Activated naive CD8-positive, alpha-beta T cell treated with anti-CD3 and anti-CD28 coated beads, Interleukin-2, amount 50 U/mL, for 24 hours (primary cell): Measurements from ENCODE around the gene TMEM8B.

Source experiments
- ATAC-seq: fragments of 150-1000 bp; cut with Tn5 transposase; one replicate; pipeline ENCODE4 v1.10.0; 2021
- DNase-seq: peaks from one replicate; pipeline ENCODE4 v3.0.0; 2021
- H3K27ac Mint-ChIP-seq: one replicate; pipeline ENCODE4 v1.8.0; 2021; ENCODE audit warnings: mild to moderate bottlenecking, mixed read lengths
- H3K27me3 Mint-ChIP-seq: one replicate; pipeline ENCODE4 v1.8.0; 2021; ENCODE audit warnings: mixed read lengths
- H3K36me3 Mint-ChIP-seq: one replicate; pipeline ENCODE4 v1.8.0; 2021; ENCODE audit warnings: low read depth, mixed read lengths
- H3K4me1 Mint-ChIP-seq: one replicate; pipeline ENCODE4 v1.8.0; 2021; ENCODE audit warnings: mixed read lengths
- H3K4me3 Mint-ChIP-seq: one replicate; pipeline ENCODE4 v1.8.0; 2021; ENCODE audit warnings: mild to moderate bottlenecking, moderate library complexity, mixed read lengths
- H3K9me3 Mint-ChIP-seq: one replicate; pipeline ENCODE4 v1.8.0; 2021; ENCODE audit warnings: mixed read lengths

The TMEM8B gene

DNA sequence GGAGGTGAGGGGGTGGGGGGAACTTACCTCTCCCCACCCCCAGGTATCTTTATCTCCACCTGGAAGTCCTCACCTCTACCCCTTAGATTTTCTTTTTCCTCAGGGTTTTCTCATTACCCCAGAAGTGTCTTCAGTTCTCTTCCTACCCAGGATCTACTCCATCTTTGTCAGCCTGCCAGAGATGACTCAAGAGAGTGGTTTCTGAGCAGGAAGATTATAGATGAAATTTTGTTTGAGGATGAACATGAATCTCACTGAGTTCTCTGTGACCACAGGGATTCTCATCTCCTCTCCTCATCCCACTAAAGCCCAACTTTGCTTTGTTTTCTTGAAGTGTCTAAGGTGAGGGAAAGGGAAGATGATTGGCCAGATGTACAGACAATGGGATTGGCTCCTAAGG is 9.0 kb upstream of the TMEM8B start:
- H3K36me3 Mint-ChIP-seq = no peaks in the 10 kb centered on the region
- H3K27me3 Mint-ChIP-seq = no peaks in the 10 kb centered on the region
- no peaks in the 10 kb centered on the region for H3K9me3 Mint-ChIP-seq
- peaks cover 5% of the 10 kb centered on the region for H3K4me1 Mint-ChIP-seq
- ATAC-seq = no peak
- H3K4me3 Mint-ChIP-seq = no peak overlapping the region
- H3K27ac Mint-ChIP-seq = no peak overlapping the region
- DNase-seq = no peak

DNA sequence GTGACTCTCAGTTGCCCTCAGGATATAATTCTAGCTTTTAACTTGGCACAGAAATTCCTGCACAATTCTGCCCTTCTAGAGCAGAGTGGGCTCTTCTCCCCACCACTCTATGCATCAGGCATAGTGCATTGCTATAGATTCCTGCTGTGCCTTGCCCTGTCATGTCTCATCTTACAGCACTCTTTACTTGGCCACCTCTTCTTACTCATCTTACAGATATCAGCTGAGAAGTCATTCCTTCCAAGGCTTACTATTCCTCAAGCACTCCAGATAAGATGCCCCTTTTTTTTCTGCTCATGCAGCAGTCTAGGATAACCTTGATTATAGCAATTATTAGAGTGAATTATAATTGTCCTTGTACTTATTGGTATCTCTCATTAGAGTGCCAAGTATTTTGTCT is 6.1 kb upstream of the TMEM8B start:
- ATAC-seq (no peak), DNase-seq (no peak)
- H3K4me1 Mint-ChIP-seq = peaks cover 3% of the 10 kb centered on the region
- no peak overlapping the region for H3K27ac Mint-ChIP-seq
- no peaks in the 10 kb centered on the region for H3K9me3 Mint-ChIP-seq
- H3K4me3 Mint-ChIP-seq = no peak overlapping the region
- no peaks in the 10 kb centered on the region for H3K36me3 Mint-ChIP-seq
- peaks cover 2% of the 10 kb centered on the region for H3K27me3 Mint-ChIP-seq

DNA sequence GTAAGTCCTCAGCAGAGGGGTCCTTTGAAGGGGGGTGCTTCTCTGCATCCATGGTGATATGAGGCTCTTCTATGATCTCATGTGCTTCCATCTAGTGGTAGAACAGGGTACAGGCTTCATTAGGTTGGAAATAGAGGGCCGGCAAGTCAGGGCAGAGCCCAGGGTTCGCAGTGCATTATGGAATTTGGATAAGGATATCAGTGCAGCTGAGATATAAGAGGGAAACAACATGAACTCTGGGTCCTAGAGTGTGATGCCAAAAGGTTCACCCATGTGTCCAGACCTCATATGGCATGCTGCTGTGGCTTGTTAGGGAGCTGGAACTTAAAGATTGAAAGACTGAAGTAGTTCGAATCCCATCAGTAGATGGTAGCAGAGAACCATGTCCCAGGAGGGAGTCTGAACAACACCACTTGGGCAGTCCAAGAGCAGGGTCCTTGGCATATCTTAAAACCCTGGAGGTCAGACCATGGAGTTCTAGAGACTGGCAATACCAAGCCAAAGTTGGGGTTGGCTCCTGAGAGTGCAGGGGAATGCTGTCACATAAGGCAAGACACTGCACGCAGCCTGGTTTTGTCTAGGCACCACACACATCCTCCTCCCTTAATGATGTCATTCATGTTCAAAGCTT is 2.8 kb upstream of the TMEM8B start:
- H3K36me3 Mint-ChIP-seq = no peaks in the 10 kb centered on the region
- ATAC-seq = peak; percentile 57
- peaks cover 17% of the 10 kb centered on the region for H3K4me1 Mint-ChIP-seq
- peaks cover 2% of the 10 kb centered on the region for H3K27me3 Mint-ChIP-seq
- no peak for DNase-seq
- H3K27ac Mint-ChIP-seq = no peak overlapping the region
- no peak overlapping the region for H3K4me3 Mint-ChIP-seq
- no peaks in the 10 kb centered on the region for H3K9me3 Mint-ChIP-seq

DNA sequence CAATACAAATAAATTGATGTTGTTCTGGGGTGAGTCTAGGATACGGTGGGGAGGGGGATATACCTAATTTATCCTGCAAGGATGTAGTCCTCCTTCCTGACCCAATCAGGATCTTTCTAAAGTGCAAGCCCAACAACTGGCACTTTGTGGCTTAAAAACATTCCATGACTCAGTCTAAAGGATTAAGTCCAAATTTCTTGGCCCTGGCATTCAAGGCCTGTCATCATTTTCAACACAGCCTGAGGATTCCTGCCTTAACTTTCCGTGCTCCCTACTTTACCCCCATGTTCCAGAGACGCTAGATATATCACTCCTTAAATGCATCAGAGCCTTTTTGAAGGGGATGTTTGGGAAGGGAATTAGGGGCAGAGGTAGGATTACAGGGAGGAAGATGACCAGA is 1.5 kb upstream of the TMEM8B start:
- no peaks in the 10 kb centered on the region for H3K36me3 Mint-ChIP-seq

DNA sequence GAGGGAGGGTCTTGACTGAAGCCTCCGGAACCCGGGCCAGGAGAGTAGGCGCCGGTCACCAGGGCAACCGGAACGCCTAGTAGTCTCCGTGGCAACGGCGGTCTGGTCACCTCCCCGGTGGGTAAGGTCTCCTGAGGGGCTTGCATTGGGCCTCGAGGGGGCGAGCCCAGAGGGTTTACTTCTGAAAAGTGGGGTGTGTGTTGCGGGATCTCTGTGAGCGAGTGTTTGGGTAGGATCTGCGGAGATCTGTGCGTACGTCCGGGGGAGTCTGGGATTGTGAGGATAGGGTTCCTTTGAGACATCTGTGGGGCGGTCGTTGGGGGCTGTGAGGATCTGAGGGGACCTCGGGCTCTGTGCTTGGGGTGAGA is 328 bp upstream of the TMEM8B start, which contains the start of gene FAM221B:
Gene FAM221B, minus strand, starts transcription at position 17 of the 368 bp plus-strand sequence. CDS start 2,571 bp downstream, outside the sequence.
- no peaks in the 10 kb centered on the region for H3K9me3 Mint-ChIP-seq
- ATAC-seq (peak; percentile 3), DNase-seq (peak; percentile 34)
- H3K27me3 Mint-ChIP-seq = peaks cover 2% of the 10 kb centered on the region
- H3K4me3 Mint-ChIP-seq = peak within 1 kb of the TSS; percentile 88
- no peaks in the 10 kb centered on the region for H3K36me3 Mint-ChIP-seq
- peaks cover 21% of the 10 kb centered on the region for H3K4me1 Mint-ChIP-seq
- H3K27ac Mint-ChIP-seq = peak within 1 kb of the TSS; percentile 68

More for the DNA sequence above, 1.5 kb upstream of the TMEM8B start:
- Mint-ChIP-seq H3K4me1 (peaks cover 17% of the 10 kb centered on the region), H3K27me3 (peaks cover 2% of the 10 kb centered on the region), H3K9me3 (no peaks in the 10 kb centered on the region), H3K4me3 (peak overlapping the region; percentile 3), H3K27ac (no peak overlapping the region)
- ATAC-seq (no peak), DNase-seq (no peak)

DNA sequence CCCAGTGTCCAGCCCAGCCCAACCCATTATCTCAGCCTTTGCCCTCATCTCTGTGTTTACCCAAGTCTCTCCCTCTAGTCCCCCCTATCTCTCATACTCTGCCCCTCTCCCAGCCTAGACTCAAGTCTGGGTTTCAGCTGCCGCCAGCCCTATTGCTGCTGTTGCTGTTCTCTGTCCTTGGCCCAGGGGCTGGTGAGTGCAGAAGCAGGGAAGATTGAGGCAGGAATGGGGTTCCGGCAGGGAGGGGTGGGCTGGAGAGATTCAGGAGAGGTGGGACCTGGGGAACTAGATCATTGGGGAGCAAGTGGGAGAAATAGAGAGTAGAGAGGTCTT is 702 bp downstream of the TMEM8B start:
- ATAC-seq (no peak), DNase-seq (no peak)
- Mint-ChIP-seq H3K9me3 (no peaks in the 10 kb centered on the region), H3K36me3 (no peaks in the 10 kb centered on the region), H3K4me3 (peak overlapping the region; percentile 78), H3K27me3 (peaks cover 2% of the 10 kb centered on the region), H3K27ac (no peak overlapping the region), H3K4me1 (peaks cover 22% of the 10 kb centered on the region)

DNA sequence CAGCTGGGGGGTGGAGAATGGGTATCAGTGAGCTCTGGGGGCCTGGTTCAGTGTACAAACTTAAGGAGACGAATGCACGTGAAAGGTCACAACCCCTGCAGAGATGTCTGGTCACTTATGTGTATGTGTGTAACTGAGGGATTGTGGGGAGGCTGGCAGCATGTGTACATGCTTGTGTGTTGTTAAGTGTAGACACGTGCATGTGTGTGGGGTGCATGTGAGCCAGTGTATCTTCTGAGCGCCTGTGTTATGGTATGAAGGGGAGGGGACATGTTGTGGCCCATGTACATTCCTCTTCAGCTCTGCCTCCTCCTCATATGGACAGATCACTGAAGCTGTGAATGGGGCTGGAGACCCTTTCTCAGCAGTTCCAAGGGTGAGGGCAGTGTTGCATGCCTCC is 2.0 kb downstream of the TMEM8B start:
- H3K36me3 Mint-ChIP-seq = no peaks in the 10 kb centered on the region
- H3K4me3 Mint-ChIP-seq = no peak overlapping the region
- H3K9me3 Mint-ChIP-seq = no peaks in the 10 kb centered on the region
- ATAC-seq (no peak), DNase-seq (no peak)
- H3K4me1 Mint-ChIP-seq = peaks cover 22% of the 10 kb centered on the region
- peaks cover 2% of the 10 kb centered on the region for H3K27me3 Mint-ChIP-seq
- no peak overlapping the region for H3K27ac Mint-ChIP-seq

DNA sequence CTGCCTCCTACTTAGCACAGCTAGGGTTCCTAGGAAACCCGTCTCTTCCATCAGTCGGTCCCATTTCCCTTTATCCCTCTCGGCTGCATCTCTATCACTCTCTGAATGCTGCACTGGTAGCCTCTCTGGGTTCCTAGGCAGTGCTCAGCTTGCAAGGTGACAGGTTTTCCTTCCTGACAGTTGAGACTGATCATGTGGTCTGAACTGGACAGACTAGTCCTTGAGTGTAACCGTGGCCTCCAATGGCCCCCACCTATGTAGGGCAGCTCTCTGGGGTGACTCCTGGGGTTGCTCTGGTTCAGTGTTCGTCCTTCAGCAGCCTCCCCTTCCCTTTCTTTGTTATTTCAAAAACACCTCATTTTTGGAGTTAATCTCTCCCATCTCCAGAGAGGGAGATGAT is 3.8 kb downstream of the TMEM8B start:
- Mint-ChIP-seq H3K36me3 (no peaks in the 10 kb centered on the region), H3K4me1 (peaks cover 19% of the 10 kb centered on the region), H3K4me3 (no peak overlapping the region), H3K9me3 (no peaks in the 10 kb centered on the region), H3K27ac (no peak overlapping the region), H3K27me3 (no peaks in the 10 kb centered on the region)
- ATAC-seq (no peak), DNase-seq (no peak)

DNA sequence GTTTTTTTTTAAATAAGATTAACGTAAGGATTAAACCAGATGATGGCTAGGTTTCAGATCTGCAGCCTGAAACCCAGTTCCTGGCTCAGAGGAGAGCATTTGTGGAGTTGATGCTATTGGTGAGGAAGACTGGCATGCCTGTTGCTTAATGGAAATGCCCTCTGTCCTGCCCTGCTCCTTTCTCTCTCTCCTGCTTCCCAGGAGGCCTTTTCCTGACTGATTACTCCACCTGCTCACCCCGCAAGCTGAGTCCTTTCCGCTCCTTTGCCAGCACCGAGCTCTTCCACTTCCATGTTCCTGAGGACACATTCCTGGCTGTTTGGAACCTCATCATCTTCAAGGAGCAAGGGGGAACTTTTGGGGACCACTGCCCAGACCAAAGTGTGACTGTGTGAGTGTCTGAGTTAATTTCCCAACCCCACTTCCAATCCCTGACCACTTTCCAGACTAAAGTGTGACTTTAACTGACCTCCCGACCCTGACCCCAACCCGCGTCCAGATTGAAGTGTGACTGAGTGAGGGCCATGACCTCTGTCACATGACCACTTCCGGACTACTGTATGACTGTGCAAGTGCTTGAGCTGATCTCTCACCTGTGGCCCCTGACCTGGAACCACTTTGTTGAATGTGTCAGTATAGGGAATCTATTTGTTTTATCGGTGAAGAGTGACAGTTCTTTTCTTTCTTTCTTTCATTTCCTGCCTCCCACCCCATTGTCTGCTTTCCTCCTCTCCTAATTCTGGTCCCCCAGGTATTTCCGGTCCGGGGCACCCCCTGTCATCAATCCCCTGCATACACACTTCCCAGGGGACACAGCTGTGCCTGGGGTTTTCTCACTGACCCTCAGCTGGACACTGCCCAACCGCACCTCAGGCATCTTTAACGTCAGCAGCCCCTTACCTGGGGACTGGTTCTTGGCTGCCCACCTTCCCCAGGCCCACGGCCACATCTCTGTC is 5.5 kb downstream of the TMEM8B start:
- Mint-ChIP-seq H3K27ac (no peak overlapping the region), H3K4me3 (no peak overlapping the region), H3K9me3 (no peaks in the 10 kb centered on the region), H3K27me3 (no peaks in the 10 kb centered on the region), H3K36me3 (no peaks in the 10 kb centered on the region), H3K4me1 (peaks cover 10% of the 10 kb centered on the region)
- ATAC-seq (no peak), DNase-seq (no peak)

DNA sequence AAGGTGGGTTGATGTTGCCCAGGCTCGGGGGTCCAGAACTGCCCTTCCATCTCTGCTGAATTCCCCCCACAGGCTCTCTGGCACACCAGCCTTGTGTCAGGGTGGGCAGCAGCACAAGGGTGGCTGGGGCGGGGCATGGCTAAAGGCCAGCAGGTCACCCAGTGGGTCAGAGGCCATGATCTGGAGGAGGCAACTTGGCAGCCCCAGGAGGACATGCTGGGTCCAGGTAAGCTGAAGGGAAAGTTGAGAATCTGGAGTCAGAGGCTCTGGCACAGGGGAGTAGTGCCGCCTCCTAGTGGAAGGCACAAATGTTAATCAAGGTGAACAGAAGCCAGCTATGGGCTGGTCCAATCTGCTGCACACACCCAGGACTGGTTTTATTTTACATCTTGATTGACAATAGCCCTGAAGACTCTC is 6.2 kb downstream of the TMEM8B start:
- Mint-ChIP-seq H3K27ac (no peak overlapping the region), H3K9me3 (no peaks in the 10 kb centered on the region), H3K4me3 (no peak overlapping the region), H3K4me1 (peaks cover 7% of the 10 kb centered on the region), H3K36me3 (no peaks in the 10 kb centered on the region), H3K27me3 (no peaks in the 10 kb centered on the region)
- DNase-seq = no peak
- ATAC-seq = no peak

DNA sequence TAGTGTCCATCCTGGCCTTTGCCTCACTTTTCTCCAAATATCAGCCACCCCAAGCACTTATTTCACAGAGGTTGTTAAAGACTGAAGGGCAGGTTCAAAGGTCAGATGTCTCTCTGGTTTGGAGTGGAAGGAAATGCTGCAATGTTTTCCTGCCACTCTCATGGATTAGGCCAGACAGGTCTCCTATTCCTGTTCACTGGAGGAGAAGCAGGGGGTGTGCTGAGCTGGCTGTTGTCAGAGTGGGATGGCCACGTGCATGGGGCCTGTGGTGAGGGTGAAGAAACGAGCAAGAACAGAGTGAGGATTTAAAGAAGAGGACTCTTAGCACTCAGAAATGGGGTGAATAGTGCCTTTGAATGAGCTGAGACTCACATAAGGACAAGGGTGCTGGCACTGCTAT is 6.7 kb downstream of the TMEM8B start:
- H3K4me1 Mint-ChIP-seq = peaks cover 7% of the 10 kb centered on the region
- H3K36me3 Mint-ChIP-seq = no peaks in the 10 kb centered on the region
- no peak overlapping the region for H3K27ac Mint-ChIP-seq
- DNase-seq (no peak), ATAC-seq (no peak)
- no peak overlapping the region for H3K4me3 Mint-ChIP-seq
- H3K27me3 Mint-ChIP-seq = no peaks in the 10 kb centered on the region
- no peaks in the 10 kb centered on the region for H3K9me3 Mint-ChIP-seq

DNA sequence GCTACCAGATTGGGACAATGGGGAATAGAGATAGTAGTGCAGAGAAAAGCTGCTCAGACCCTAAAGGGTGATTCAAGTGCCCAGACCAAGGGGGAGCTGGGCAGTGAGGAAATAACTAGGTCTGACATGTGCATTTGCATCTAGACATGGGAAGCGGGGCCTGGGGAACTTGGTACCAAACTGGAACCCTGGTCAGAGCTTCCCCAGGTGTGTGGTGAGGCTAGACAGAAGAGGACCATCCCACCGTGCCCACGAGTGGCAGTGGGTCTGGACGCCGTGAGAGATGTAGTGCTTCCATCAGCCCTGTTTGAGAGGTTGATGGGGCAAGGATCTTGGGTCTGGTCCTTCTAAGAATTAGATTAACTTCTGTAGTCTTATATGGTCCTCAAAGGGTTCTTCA is 7.6 kb downstream of the TMEM8B start:
- no peaks in the 10 kb centered on the region for H3K9me3 Mint-ChIP-seq
- H3K27me3 Mint-ChIP-seq = no peaks in the 10 kb centered on the region
- H3K36me3 Mint-ChIP-seq = no peaks in the 10 kb centered on the region
- DNase-seq (no peak), ATAC-seq (no peak)
- no peak overlapping the region for H3K4me3 Mint-ChIP-seq
- no peak overlapping the region for H3K27ac Mint-ChIP-seq
- H3K4me1 Mint-ChIP-seq = peaks cover 7% of the 10 kb centered on the region

DNA sequence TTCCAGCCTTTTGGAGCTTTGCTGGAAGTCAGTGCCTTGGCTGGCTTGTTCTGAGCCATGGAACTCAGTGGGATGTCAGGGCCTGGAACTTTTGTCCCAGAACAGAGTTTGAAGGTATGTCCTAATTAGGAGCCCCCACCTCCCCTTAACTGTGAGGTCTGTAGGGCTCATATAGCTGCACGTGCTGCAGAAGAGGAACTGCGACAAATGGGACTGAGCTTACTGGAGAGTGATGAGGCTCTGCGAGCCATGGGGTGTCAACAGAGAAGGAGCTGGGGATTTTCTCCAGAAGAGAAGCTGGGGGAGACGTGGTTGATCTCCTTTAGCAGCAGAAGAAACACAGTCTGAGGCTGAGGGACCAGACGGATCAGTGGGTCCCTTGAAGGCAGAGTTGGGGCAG is 10.9 kb downstream of the TMEM8B start:
- H3K36me3 Mint-ChIP-seq = no peaks in the 10 kb centered on the region
- H3K4me1 Mint-ChIP-seq = peaks cover 9% of the 10 kb centered on the region
- H3K9me3 Mint-ChIP-seq = no peaks in the 10 kb centered on the region
- H3K27ac Mint-ChIP-seq = no peak overlapping the region
- DNase-seq (no peak), ATAC-seq (no peak)
- no peak overlapping the region for H3K4me3 Mint-ChIP-seq
- H3K27me3 Mint-ChIP-seq = no peaks in the 10 kb centered on the region

DNA sequence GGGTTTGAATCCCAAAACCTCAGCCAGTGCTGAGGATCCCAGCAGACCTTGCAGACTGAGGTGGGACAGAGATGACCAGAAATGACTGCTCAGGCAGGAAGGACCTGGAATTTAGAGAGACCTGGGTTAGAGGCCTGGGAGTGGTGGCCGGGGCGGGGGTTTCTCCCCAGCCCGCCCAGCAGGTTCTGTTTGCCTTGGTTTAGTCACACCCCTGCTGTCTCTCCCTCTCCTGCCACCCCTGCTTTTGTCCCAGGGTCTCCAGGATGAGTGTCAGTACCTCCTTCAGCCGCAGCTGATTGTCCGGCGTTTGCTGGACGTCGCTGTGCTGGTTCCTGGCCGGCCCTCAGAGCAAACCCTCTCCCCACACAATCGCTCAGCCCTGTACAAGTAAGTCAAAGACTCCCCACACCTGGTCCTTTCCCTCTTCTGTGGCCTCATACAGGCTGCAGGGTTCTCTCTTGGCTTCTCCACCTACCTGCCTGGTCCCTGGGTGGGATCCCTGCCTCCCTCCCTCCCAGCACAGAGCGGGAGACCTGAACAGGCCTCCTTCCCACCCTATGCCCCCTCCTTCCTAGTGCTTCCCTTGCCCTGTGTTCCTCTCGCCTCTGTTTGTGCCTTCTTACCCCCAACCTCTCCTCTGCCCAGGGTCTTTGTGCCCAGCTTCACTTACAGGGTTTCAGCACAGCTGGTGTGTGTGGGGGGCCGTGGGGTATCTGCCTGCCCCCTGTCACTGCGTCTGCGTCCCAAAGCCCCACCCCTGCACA is 12.0 kb downstream of the TMEM8B start:
- no peak for ATAC-seq

DNA sequence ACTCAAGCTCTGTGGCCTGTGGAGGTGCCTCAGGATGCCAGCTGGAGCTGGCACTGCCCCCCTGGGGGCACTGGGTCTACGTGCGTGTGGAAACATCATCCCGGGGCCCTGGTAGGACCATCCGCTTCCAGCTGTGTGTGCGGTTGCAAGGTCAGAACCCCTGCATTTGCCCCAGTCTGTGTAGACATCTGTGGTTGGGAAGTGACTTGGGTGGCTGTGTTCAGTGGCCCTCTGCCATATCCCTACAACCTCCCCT is 12.5 kb downstream of the TMEM8B start:
- DNase-seq (no peak), ATAC-seq (no peak)
- Mint-ChIP-seq H3K36me3 (no peaks in the 10 kb centered on the region), H3K27me3 (no peaks in the 10 kb centered on the region), H3K27ac (no peak overlapping the region), H3K4me1 (peaks cover 20% of the 10 kb centered on the region), H3K9me3 (no peaks in the 10 kb centered on the region), H3K4me3 (no peak overlapping the region)

More for the DNA sequence above, 12.0 kb downstream of the TMEM8B start:
- no peak for DNase-seq
- Mint-ChIP-seq H3K27me3 (no peaks in the 10 kb centered on the region), H3K9me3 (no peaks in the 10 kb centered on the region), H3K27ac (no peak overlapping the region), H3K4me1 (peaks cover 20% of the 10 kb centered on the region), H3K36me3 (no peaks in the 10 kb centered on the region), H3K4me3 (no peak overlapping the region)
